HepG2 (cell line): ENCODE data around the gene LZTS2. TPM values are rescaled to one million over a fixed set of nuclear protein-coding genes. Genes with fewer than 3 reads are reported as not detected.

ENCODE experiments used
- ATAC-seq: fragments of 200-7000 bp; cut with Tn5 transposase; 3 replicates; pipeline ENCODE4 v1.9.1; 2020; ENCODE audit warnings: mild to moderate bottlenecking, moderate library complexity
- BruUV-seq: library from RNA; stranded (reverse); fragments of 400-500 nt; replicated peaks from 2 replicates; lab custom pipeline; 2021; lab: Mats Ljungman, UMichigan
- CTCF ChIA-PET: fragments of 300-600 bp; formaldehyde crosslinking; extraction: SDS; loops from one replicate; lab custom pipeline; 2021; ENCODE audit warnings: low total read pairs, inconsistent platforms, low intra/inter-chr PET ratio; lab: Yijun Ruan, JAX
- POLR2A ChIA-PET: fragments of 350-600 bp; sonication (Branson Sonifier 250); formaldehyde crosslinking; loops from one replicate; lab custom pipeline; 2020; ENCODE audit warnings: antibody characterized with exemption, inconsistent platforms; lab: Yijun Ruan, JAX
- DNase-seq: peaks from one replicate; pipeline ENCODE4 v3.0.0-alpha.2; 2015; ENCODE audit warnings: low spot score
- FAIRE-seq: peaks from 3 replicates; lab custom pipeline; 2011; peaks lifted over from hg19 to GRCh38; lab: Jason Lieb, UNC
- H2AFZ ChIP-seq: one replicate; pipeline ENCODE4 v1.6.1; 2011; ENCODE audit warnings: low read length, inconsistent platforms
- H3K27ac ChIP-seq: fragments of 300-600 bp; 3 replicates; pipeline ENCODE4 v1.8.0; 2011; ENCODE audit warnings: mixed run types, mild to moderate bottlenecking, mixed read lengths, low read length, inconsistent platforms; ENCODE audit not compliant: insufficient read depth; ENCODE audit errors: extremely low read length
- H3K27me3 ChIP-seq, 2 experiments: fragments of 200-600 bp in 1 of 2; 2 replicates in 1 of 2; 3 replicates in 1 of 2; pipeline versions ENCODE4 v1.6.0 to v1.8.0; 2011; ENCODE audit warnings: low read length in 2 of 2, mild to moderate bottlenecking in 2 of 2, moderate library complexity in 2 of 2, inconsistent platforms in 1 of 2; ENCODE audit not compliant: insufficient read depth in 2 of 2, control insufficient read depth in 1 of 2
- H3K36me3 ChIP-seq, 2 experiments: fragments of 200-600 bp in 1 of 2; replicated peaks in 1 of 2; 2 replicates in 1 of 2; 3 replicates in 1 of 2; pipeline versions ENCODE4 v1.5.1 to v1.8.0; 2011; ENCODE audit warnings: low read length in 2 of 2, inconsistent platforms in 1 of 2; ENCODE audit not compliant: insufficient read depth in 2 of 2, control insufficient read depth in 1 of 2
- H3K4me1 ChIP-seq: 2 replicates; pipeline ENCODE4 v1.5.1; 2012; ENCODE audit warnings: low read length, inconsistent platforms; ENCODE audit not compliant: insufficient read depth
- H3K4me2 ChIP-seq: 2 replicates; pipeline ENCODE4 v1.6.0; 2011; ENCODE audit warnings: low read depth, low read length, inconsistent platforms
- H3K4me3 ChIP-seq, 3 experiments: fragments of 200-600 bp in 1 of 3; sonication (generic), shearing (Covaris generic) in 1 of 3; replicated peaks in 1 of 3; 2 replicates each; pipeline ENCODE4 v1.5.1; 2011 to 2016; ENCODE audit warnings: low read length in 3 of 3, inconsistent platforms in 2 of 3, low read depth in 2 of 3, mild to moderate bottlenecking in 2 of 3, control low read depth in 1 of 3, mixed read lengths in 1 of 3; ENCODE audit not compliant: insufficient read depth in 1 of 3
- H3K79me2 ChIP-seq: one replicate; pipeline ENCODE4 v1.6.1; 2011; ENCODE audit warnings: low read length, inconsistent platforms; ENCODE audit not compliant: insufficient read depth
- H3K9ac ChIP-seq: 2 replicates; pipeline ENCODE4 v1.6.0; 2011; ENCODE audit warnings: mild to moderate bottlenecking, low read depth, low read length, inconsistent platforms; ENCODE audit not compliant: insufficient read depth
- H3K9me3 ChIP-seq: 2 replicates; pipeline ENCODE4 v1.5.1; 2012; ENCODE audit warnings: mild to moderate bottlenecking, low read length
- H4K20me1 ChIP-seq: 2 replicates; pipeline ENCODE4 v1.6.0; 2011; ENCODE audit warnings: inconsistent platforms, mild to moderate bottlenecking, low read length, moderate library complexity; ENCODE audit not compliant: insufficient read depth
- HMG20B ChIP-seq: conservative IDR thresholded peaks from 2 replicates; pipeline ENCODE4 v1.6.1; 2016; ENCODE audit warnings: missing genetic modification reagents, missing compliant biosample characterization
- IKZF1 ChIP-seq: fragments of 450-650 bp; IDR thresholded peaks from 2 replicates; pipeline ENCODE4 v1.7.1; 2016
- KDM5B ChIP-seq: sonication (generic); formaldehyde crosslinking; IDR thresholded peaks from 2 replicates; pipeline ENCODE4 v1.4.0; 2020; ENCODE audit warnings: missing genetic modification reagents, mild to moderate bottlenecking, borderline replicate concordance
- NAIF1 ChIP-seq: sonication (generic); formaldehyde crosslinking; IDR thresholded peaks from 2 replicates; pipeline ENCODE4 v1.5.0; 2020; ENCODE audit warnings: mild to moderate bottlenecking, missing genetic modification reagents, borderline replicate concordance
- NFATC3 ChIP-seq: sonication (generic); formaldehyde crosslinking; IDR thresholded peaks from 2 replicates; pipeline ENCODE4 v1.5.1; 2020; ENCODE audit warnings: mild to moderate bottlenecking, missing genetic modification reagents
- NRL ChIP-seq: sonication (generic); formaldehyde crosslinking; IDR thresholded peaks from 2 replicates; pipeline ENCODE4 v1.5.0; 2020; ENCODE audit warnings: missing genetic modification reagents, mild to moderate bottlenecking, moderate library complexity, borderline replicate concordance
- PITX1 ChIP-seq: sonication (generic); formaldehyde crosslinking; IDR thresholded peaks from 2 replicates; pipeline ENCODE4 v1.5.1; 2020; ENCODE audit warnings: mild to moderate bottlenecking, missing genetic modification reagents
- RFXANK ChIP-seq: IDR thresholded peaks from 2 replicates; pipeline ENCODE4 v1.6.1; 2016
- SAFB2 ChIP-seq: sonication (generic); formaldehyde crosslinking; IDR thresholded peaks from 2 replicates; pipeline ENCODE4 v1.5.1; 2020; ENCODE audit warnings: missing genetic modification reagents, low read depth, mild to moderate bottlenecking, borderline replicate concordance
- SCMH1 ChIP-seq: sonication (generic); formaldehyde crosslinking; IDR thresholded peaks from 2 replicates; pipeline ENCODE4 v1.9.0; 2021; ENCODE audit warnings: missing genetic modification reagents, mild to moderate bottlenecking, borderline replicate concordance
- YEATS4 ChIP-seq: sonication (generic); formaldehyde crosslinking; IDR thresholded peaks from 2 replicates; pipeline ENCODE4 v1.4.0; 2020; ENCODE audit warnings: missing genetic modification reagents, borderline replicate concordance
- ZMYM4 ChIP-seq: sonication (generic); formaldehyde crosslinking; IDR thresholded peaks from 2 replicates; pipeline ENCODE4 v1.8.1; 2023; ENCODE audit warnings: mild to moderate bottlenecking, missing genetic modification reagents
- ZNF496 ChIP-seq: sonication (generic); formaldehyde crosslinking; IDR thresholded peaks from 2 replicates; pipeline ENCODE4 v1.8.1; 2023; ENCODE audit warnings: mild to moderate bottlenecking, moderate library complexity, missing genetic modification reagents; ENCODE audit not compliant: insufficient replicate concordance
- ZNF557 ChIP-seq: sonication (generic); formaldehyde crosslinking; IDR thresholded peaks from 2 replicates; pipeline ENCODE4 v1.4.0; 2020; ENCODE audit warnings: missing genetic modification reagents
- ZNF629 ChIP-seq: sonication (generic); formaldehyde crosslinking; conservative IDR thresholded peaks from 2 replicates; pipeline ENCODE4 v1.5.0; 2020; ENCODE audit warnings: missing genetic modification reagents
- ZNF790 ChIP-seq: sonication (generic); formaldehyde crosslinking; IDR thresholded peaks from 2 replicates; pipeline ENCODE4 v1.8.0; 2022; ENCODE audit warnings: missing genetic modification reagents, mild to moderate bottlenecking, borderline replicate concordance
- WGBS: methylation state at CpG from one replicate; pipeline ENCODE4 v1.1.6; 2017; ENCODE audit warnings: low lambda C conversion rate; 5-methylcytosine and 5-hydroxymethylcytosine counted together
- in situ Hi-C: cut with HindIII; loops from 2 replicates; pipeline ENCODE4 v1.10.0; 2017; ENCODE audit warnings: low pct_unique_long_range_greater_than_20kb; ENCODE audit not compliant: extremely low pct_ligation_motif_present
- intact Hi-C: fragments of 100-400 bp; cut with micrococcal nuclease; formaldehyde crosslinking; loops from one replicate; pipeline ENCODE4 v1.10.0; 2022; ENCODE audit not compliant: unreplicated experiment
- polyA plus RNA-seq, 8 experiments: library from polyadenylated mRNA; depleted of rRNA in 3 of 8; stranded (reverse) in 7 of 8; unstranded in 1 of 8; fragments of >200 nt; fragmentation: Illumina TruSeq in 4 of 8; extraction: Trizol in 4 of 8; gene quantifications; 2 replicates each; pipeline versions ENCODE4 v1.2.1 to v1.2.3, GENCODE V29; 2011 to 2016; ENCODE audit warnings: low read depth in 4 of 8, missing spikeins in 1 of 8, mixed read lengths in 1 of 8; ENCODE audit not compliant: insufficient read depth in 1 of 8
- total RNA-seq, 5 experiments: library from RNA; depleted of rRNA; stranded (reverse); fragments of >200 nt; fragmentation: Illumina TruSeq; extraction: Trizol; gene quantifications; 2 replicates each; pipeline ENCODE4 v1.2.3, GENCODE V29; 2016; ENCODE audit warnings: low read depth in 1 of 5
- TF ChIP-seq, protein P1 (sequence below): fragments of 450-650 bp; IDR thresholded peaks from 2 replicates; pipeline ENCODE4 v1.6.1; 2016
- TF ChIP-seq, protein P2 (sequence below), 2 experiments: sonication (generic) in 1 of 2; formaldehyde crosslinking in 1 of 2; IDR thresholded peaks; 2 replicates each; pipeline versions ENCODE4 v1.5.1 to v1.6.1; 2011 to 2020; ENCODE audit warnings: borderline replicate concordance in 1 of 2, low read depth in 1 of 2, low read length in 1 of 2, mild to moderate bottlenecking in 1 of 2, missing genetic modification reagents in 1 of 2, moderate library complexity in 1 of 2

LZTS2 gene
- total and polyA plus RNA-seq, 2 of the 13 experiments (the other 11 are each of a cell fraction or from before 2014, with no cell fraction given): 43.6 to 65.6 TPM

DNA sequence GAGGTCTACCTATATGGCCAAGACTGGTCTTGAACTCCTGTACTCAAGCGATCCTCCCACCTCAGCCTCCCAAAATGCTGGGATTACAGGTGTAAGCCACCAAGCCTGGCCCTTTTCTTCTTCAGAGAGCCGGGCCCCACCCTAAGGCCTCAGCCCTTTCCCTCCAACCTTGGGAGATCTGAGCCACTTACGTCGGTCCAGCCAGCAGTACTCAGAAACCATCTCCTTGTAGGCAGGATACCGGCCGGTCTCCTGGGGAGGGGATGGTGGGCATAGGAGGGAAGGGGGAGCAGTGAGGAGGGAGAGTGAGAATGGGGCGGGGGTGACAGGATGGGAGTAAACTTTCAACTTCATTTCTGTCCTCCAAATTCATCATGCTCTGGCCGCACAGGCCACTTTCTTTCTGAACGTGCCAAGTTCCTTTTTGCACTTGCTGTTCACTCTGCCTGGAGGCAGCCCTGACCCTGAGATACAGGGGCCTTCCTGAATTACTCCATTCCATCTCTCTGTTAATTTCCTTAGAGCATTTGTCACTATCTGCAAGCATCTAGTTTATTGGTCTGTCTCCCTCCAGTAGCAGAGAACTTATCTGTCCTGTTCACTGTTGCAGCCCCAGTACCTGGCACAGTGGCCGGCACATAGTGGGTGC lies 20.9 kb downstream of the LZTS2 start:
- Histone ChIP-seq H4K20me1 (no peaks in the 10 kb centered on the region), H3K36me3 (no peaks in the 10 kb centered on the region), H3K9ac (no peak overlapping the region), H3K9me3 (no peaks in the 10 kb centered on the region), H3K79me2 (no peaks in the 10 kb centered on the region), H3K4me1 (peaks cover 18% of the 10 kb centered on the region), H3K4me2 (no peak overlapping the region), H2AFZ (no peak overlapping the region), H3K27me3 (peaks cover 1 to 13% of the 10 kb centered on the region in 2 experiments; a peak in 2 of 5 replicates), H3K4me3 (no peak overlapping the region), H3K27ac (no peak overlapping the region)
- BruUV-seq: no TSS peak
- DNase-seq (no peak), FAIRE-seq (no peak), ATAC-seq (no peak)
- WGBS: 58% methylated on average over 10 of the region's 10 CpGs
- ChIA-PET POLR2A (no interaction called here), CTCF (no interaction called here)
- intact Hi-C loops (no loop called here), in situ Hi-C loops (no loop called here)
- TF ChIP-seq ZNF629 (CRISPR knock-in tag) (no peak), ZNF557 (CRISPR knock-in tag) (no peak), ZMYM4 (CRISPR knock-in tag) (no peak), RFXANK (CRISPR knock-in tag) (no peak), NAIF1 (no peak), PITX1 (CRISPR knock-in tag) (no peak), SCMH1 (CRISPR knock-in tag) (no peak), SAFB2 (CRISPR knock-in tag) (no peak), YEATS4 (CRISPR knock-in tag) (no peak), ZNF790 (no peak), HMG20B (no peak), KDM5B (CRISPR knock-in tag) (no peak), ZNF496 (CRISPR knock-in tag) (no peak), IKZF1 (no peak), NRL (CRISPR knock-in tag) (no peak), NFATC3 (no peak)
- TF ChIP-seq, protein P1, sequence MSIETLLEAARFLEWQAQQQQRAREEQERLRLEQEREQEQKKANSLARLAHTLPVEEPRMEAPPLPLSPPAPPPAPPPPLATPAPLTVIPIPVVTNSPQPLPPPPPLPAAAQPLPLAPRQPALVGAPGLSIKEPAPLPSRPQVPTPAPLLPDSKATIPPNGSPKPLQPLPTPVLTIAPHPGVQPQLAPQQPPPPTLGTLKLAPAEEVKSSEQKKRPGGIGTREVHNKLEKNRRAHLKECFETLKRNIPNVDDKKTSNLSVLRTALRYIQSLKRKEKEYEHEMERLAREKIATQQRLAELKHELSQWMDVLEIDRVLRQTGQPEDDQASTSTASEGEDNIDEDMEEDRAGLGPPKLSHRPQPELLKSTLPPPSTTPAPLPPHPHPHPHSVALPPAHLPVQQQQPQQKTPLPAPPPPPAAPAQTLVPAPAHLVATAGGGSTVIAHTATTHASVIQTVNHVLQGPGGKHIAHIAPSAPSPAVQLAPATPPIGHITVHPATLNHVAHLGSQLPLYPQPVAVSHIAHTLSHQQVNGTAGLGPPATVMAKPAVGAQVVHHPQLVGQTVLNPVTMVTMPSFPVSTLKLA: no peak
- TF ChIP-seq, protein P2, sequence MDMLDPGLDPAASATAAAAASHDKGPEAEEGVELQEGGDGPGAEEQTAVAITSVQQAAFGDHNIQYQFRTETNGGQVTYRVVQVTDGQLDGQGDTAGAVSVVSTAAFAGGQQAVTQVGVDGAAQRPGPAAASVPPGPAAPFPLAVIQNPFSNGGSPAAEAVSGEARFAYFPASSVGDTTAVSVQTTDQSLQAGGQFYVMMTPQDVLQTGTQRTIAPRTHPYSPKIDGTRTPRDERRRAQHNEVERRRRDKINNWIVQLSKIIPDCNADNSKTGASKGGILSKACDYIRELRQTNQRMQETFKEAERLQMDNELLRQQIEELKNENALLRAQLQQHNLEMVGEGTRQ (IDR thresholded peaks at IDR 0.05; ENCODE audit: low read depth, low read length): no peak
- TF ChIP-seq, protein P2 (CRISPR knock-in tag; IDR thresholded peaks at IDR 0.05; ENCODE audit: borderline replicate concordance): no peak
